Ureter (tissue), 1 donor: ENCODE data around the gene DCAF8L2. TPM values are rescaled to one million over a fixed set of nuclear protein-coding genes. Genes with fewer than 3 reads are reported as not detected.
"Not testable (repeated sequence)": the region's sequence is repeated elsewhere in the genome, so short reads cannot be mapped to it uniquely, and the experiment has no call there.

Experiments
- DNase-seq: peaks from one replicate; pipeline ENCODE4 v3.0.0-alpha.2; 2020; ENCODE audit warnings: low spot score
- total RNA-seq: library from RNA; stranded (reverse); gene quantifications from one replicate; pipeline ENCODE4 v1.2.4, GENCODE V29; 2023
- donor health status: DM: yes; HTN: yes; CAD: no.

Gene DCAF8L2
- not detected for total RNA-seq

- no peak for DNase-seq
Measured at GRCh38 chrX:27590044-27590443, at the start of gene DCAF8L2. Gene DCAF8L2 (plus strand): TSS chrX:27590344. CDS start chrX:27746896, 156,552 bp downstream.

GRCh38 chrX:27541161-27541560 is 49.0 kb upstream of the DCAF8L2 start:
- DNase-seq, result not testable (repeated sequence)

- DNase-seq, result no peak
Measured at GRCh38 chrX:27548624-27549023, 41.5 kb upstream of the DCAF8L2 start.

- no peak for DNase-seq
Measured at GRCh38 chrX:27549688-27550087, 40.5 kb upstream of the DCAF8L2 start.

- no peak for DNase-seq
Measured at GRCh38 chrX:27555514-27555913, 34.6 kb upstream of the DCAF8L2 start.

GRCh38 chrX:27565992-27566391 is 24.2 kb upstream of the DCAF8L2 start:
- DNase-seq, result no peak

GRCh38 chrX:27571164-27571563 is 19.0 kb upstream of the DCAF8L2 start:
- no peak for DNase-seq

GRCh38 chrX:27575565-27575964 is 14.6 kb upstream of the DCAF8L2 start:
- no peak for DNase-seq

- DNase-seq, result no peak
Measured at GRCh38 chrX:27583976-27584375, 6.2 kb upstream of the DCAF8L2 start.

GRCh38 chrX:27591938-27592337 is 1.8 kb downstream of the DCAF8L2 start:
- DNase-seq, result no peak

- no peak for DNase-seq
Measured at GRCh38 chrX:27597508-27597907, 7.4 kb downstream of the DCAF8L2 start.

- no peak for DNase-seq
Measured at GRCh38 chrX:27598312-27598711, 8.2 kb downstream of the DCAF8L2 start.

GRCh38 chrX:27599928-27600327 is 9.8 kb downstream of the DCAF8L2 start:
- DNase-seq, result no peak

- no peak for DNase-seq
Measured at GRCh38 chrX:27600686-27601085, 10.5 kb downstream of the DCAF8L2 start.

GRCh38 chrX:27608671-27609070 is 18.5 kb downstream of the DCAF8L2 start:
- DNase-seq, result no peak

GRCh38 chrX:27619459-27619858 is 29.3 kb downstream of the DCAF8L2 start:
- DNase-seq, result no peak

- no peak for DNase-seq
Measured at GRCh38 chrX:27619975-27620374, 29.8 kb downstream of the DCAF8L2 start.

GRCh38 chrX:27622883-27623282 is 32.7 kb downstream of the DCAF8L2 start:
- DNase-seq, result no peak

GRCh38 chrX:27626066-27626465 is 35.9 kb downstream of the DCAF8L2 start:
- DNase-seq, result no peak

GRCh38 chrX:27633328-27633727 is 43.2 kb downstream of the DCAF8L2 start:
- no peak for DNase-seq

- DNase-seq, result no peak
Measured at GRCh38 chrX:27656581-27656980, 66.4 kb downstream of the DCAF8L2 start.

- DNase-seq, result no peak
Measured at GRCh38 chrX:27660878-27661277, 70.7 kb downstream of the DCAF8L2 start.

GRCh38 chrX:27671234-27671633 is 81.1 kb downstream of the DCAF8L2 start:
- DNase-seq, result no peak

GRCh38 chrX:27674491-27674890 is 84.3 kb downstream of the DCAF8L2 start:
- no peak for DNase-seq

GRCh38 chrX:27675493-27675892 is 85.3 kb downstream of the DCAF8L2 start:
- DNase-seq, result no peak
